ENCODE results near the gene CCDC88A.

DNA sequence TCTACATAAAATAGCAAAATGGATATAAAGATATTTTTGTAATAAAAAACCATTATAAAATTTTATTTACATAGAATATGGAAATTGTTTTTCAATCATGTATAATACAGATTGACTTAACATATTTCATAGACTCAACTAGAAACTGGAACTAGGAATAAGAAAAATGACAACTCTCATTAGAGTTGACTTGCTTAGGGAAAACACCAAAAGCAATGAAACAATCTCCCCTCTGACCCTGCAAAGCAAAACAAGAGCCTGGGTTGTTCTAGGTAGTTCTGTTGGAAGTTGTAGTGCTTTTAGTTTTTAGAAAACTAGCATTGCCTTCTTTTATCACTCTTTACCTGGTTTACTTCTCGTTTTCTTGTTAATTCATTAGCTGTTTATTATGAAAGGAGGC, 118.4 kb downstream of the CCDC88A start:
- TF ChIP-seq, protein P1, sequence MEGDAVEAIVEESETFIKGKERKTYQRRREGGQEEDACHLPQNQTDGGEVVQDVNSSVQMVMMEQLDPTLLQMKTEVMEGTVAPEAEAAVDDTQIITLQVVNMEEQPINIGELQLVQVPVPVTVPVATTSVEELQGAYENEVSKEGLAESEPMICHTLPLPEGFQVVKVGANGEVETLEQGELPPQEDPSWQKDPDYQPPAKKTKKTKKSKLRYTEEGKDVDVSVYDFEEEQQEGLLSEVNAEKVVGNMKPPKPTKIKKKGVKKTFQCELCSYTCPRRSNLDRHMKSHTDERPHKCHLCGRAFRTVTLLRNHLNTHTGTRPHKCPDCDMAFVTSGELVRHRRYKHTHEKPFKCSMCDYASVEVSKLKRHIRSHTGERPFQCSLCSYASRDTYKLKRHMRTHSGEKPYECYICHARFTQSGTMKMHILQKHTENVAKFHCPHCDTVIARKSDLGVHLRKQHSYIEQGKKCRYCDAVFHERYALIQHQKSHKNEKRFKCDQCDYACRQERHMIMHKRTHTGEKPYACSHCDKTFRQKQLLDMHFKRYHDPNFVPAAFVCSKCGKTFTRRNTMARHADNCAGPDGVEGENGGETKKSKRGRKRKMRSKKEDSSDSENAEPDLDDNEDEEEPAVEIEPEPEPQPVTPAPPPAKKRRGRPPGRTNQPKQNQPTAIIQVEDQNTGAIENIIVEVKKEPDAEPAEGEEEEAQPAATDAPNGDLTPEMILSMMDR (IDR thresholded peaks at IDR 0.05) = no peak
- TF ChIP-seq EZH2 (IDR thresholded peaks at IDR 0.05; ENCODE audit: borderline replicate concordance, insufficient read depth, low read depth, low read length, poor library complexity, severe bottlenecking) = no peak

Measured in B cell (primary cell).